Natural killer cell (primary cell): ENCODE measurements around the gene OPN1MW3. TPM values are rescaled to one million over a fixed set of nuclear protein-coding genes. Genes with fewer than 3 reads are reported as not detected.
A peak's percentile ranks its signal among the peaks of the same experiment; 100 is the strongest.
"Not testable (repeated sequence)": the region's sequence is repeated elsewhere in the genome, so short reads cannot be mapped to it uniquely, and the experiment has no call there.

ENCODE experiments used
- ATAC-seq, 3 donors: fragments of 150-1000 bp in 2 of 3; fragments of 200-7000 bp in 1 of 3; cut with Tn5 transposase; 1 replicate in 1 of 3; 2 replicates in 2 of 3; pipeline ENCODE4 v1.10.0; 2021; ENCODE audit warnings: mild to moderate bottlenecking in 2 of 3, moderate library complexity in 2 of 3
- DNase-seq, 2 donors: peaks; one replicate each; pipeline versions ENCODE4 v3.0.0 to v3.0.0-alpha.2; 2013 to 2021; ENCODE audit warnings: mixed read lengths in 1 of 2
- H3K27ac ChIP-seq: one replicate; pipeline ENCODE4 v1.5.1; 2013; ENCODE audit warnings: mild to moderate bottlenecking, low read length
- H3K27me3 ChIP-seq: one replicate; pipeline ENCODE4 v1.6.1; 2013; ENCODE audit warnings: low read length; ENCODE audit not compliant: control insufficient read depth, insufficient read depth
- H3K36me3 ChIP-seq: one replicate; pipeline ENCODE4 v1.6.1; 2013; ENCODE audit warnings: low read length; ENCODE audit not compliant: control insufficient read depth, insufficient read depth
- H3K4me1 ChIP-seq: one replicate; pipeline ENCODE4 v1.6.1; 2013; ENCODE audit warnings: low read length; ENCODE audit not compliant: control insufficient read depth, insufficient read depth
- H3K4me3 ChIP-seq: one replicate; pipeline ENCODE4 v1.5.1; 2013; ENCODE audit warnings: low read length
- H3K9me3 ChIP-seq: one replicate; pipeline ENCODE4 v1.6.1; 2013; ENCODE audit warnings: low read length; ENCODE audit not compliant: control insufficient read depth, insufficient read depth
- H3K27ac Mint-ChIP-seq, 2 donors: one replicate each; pipeline ENCODE4 v1.8.0; 2022; ENCODE audit warnings: mild to moderate bottlenecking in 2 of 2, mixed read lengths in 2 of 2, moderate library complexity in 1 of 2
- H3K27me3 Mint-ChIP-seq, 2 donors: one replicate each; pipeline ENCODE4 v1.8.0; 2022; ENCODE audit warnings: low read depth in 2 of 2, mixed read lengths in 2 of 2
- H3K36me3 Mint-ChIP-seq: one replicate; pipeline ENCODE4 v1.8.0; 2022; ENCODE audit warnings: mixed read lengths
- H3K4me1 Mint-ChIP-seq, 2 donors: one replicate each; pipeline ENCODE4 v1.8.0; 2022; ENCODE audit warnings: mixed read lengths in 2 of 2
- H3K4me3 Mint-ChIP-seq: one replicate; pipeline ENCODE4 v1.8.0; 2022; ENCODE audit warnings: mild to moderate bottlenecking, moderate library complexity, mixed read lengths
- H3K9me3 Mint-ChIP-seq, 2 donors: one replicate each; pipeline ENCODE4 v1.8.0; 2022; ENCODE audit warnings: mixed read lengths in 2 of 2
- WGBS: methylation state at CpG from one replicate; pipeline ENCODE4 v1.1.7; 2013; ENCODE audit warnings: missing lambda C conversion rate; ENCODE audit not compliant: insufficient coverage; 5-methylcytosine and 5-hydroxymethylcytosine counted together
- intact Hi-C: fragments of 100-400 bp; cut with micrococcal nuclease; formaldehyde crosslinking; loops from one replicate; pipeline ENCODE4 v1.14.2; 2022
- total RNA-seq, 4 donors: library from RNA; stranded (reverse); fragments of 120-200 nt in 1 of 4; gene quantifications; one replicate each; pipeline versions ENCODE4 v1.2.3 to v1.2.4, GENCODE V29; 2013 to 2022

The OPN1MW3 gene
- total RNA-seq, 3 donors from 2014 or later (not counting 1 experiment from before 2014, with no cell fraction given), result not detected

- not testable (repeated sequence) for H3K9me3 Mint-ChIP-seq, H3K4me3 Mint-ChIP-seq
- WGBS, result no CpG with 5 or more reads among the region's 16 CpGs
These were observed 23.8 kb upstream of the OPN1MW3 start for GRCh38 chrX:154233620-154234019.

GRCh38 chrX:154238939-154239559, 18.3 kb upstream of the OPN1MW3 start:
- H3K27ac ChIP-seq, H3K9me3 Mint-ChIP-seq, H3K4me3 ChIP-seq, H3K4me1 Mint-ChIP-seq, H3K36me3 Mint-ChIP-seq, H3K9me3 ChIP-seq, H3K27me3 ChIP-seq, DNase-seq, H3K4me3 Mint-ChIP-seq, ATAC-seq, H3K27me3 Mint-ChIP-seq, H3K27ac Mint-ChIP-seq, H3K36me3 ChIP-seq, intact Hi-C loops, H3K4me1 ChIP-seq: not testable (repeated sequence)
- no CpG with 5 or more reads among the region's 11 CpGs for WGBS

More at GRCh38 chrX:154233620-154234019, 23.8 kb upstream of the OPN1MW3 start:
- DNase-seq, H3K36me3 ChIP-seq, H3K27me3 Mint-ChIP-seq, H3K27ac ChIP-seq, H3K4me1 ChIP-seq, H3K27ac Mint-ChIP-seq, H3K9me3 ChIP-seq, H3K4me3 ChIP-seq, intact Hi-C loops, H3K4me1 Mint-ChIP-seq, H3K36me3 Mint-ChIP-seq, ATAC-seq, H3K27me3 ChIP-seq: not testable (repeated sequence)

- H3K27me3 Mint-ChIP-seq, H3K27me3 ChIP-seq, H3K9me3 Mint-ChIP-seq, H3K9me3 ChIP-seq, H3K4me1 ChIP-seq, H3K36me3 ChIP-seq, intact Hi-C loops, H3K36me3 Mint-ChIP-seq, H3K4me3 ChIP-seq, H3K4me1 Mint-ChIP-seq, H3K27ac ChIP-seq, ATAC-seq: not testable (repeated sequence)
- Mint-ChIP-seq H3K27ac (peak overlapping the region; percentile 10 to 14), H3K4me3 (peak overlapping the region; percentile 2)
- peak in 1 of 2 donors; percentile 12 for DNase-seq
- WGBS, result 93% methylated on average over 4 of the region's 8 CpGs
These were observed 17.3 kb upstream of the OPN1MW3 start for GRCh38 chrX:154239982-154240503.

GRCh38 chrX:154247377-154248045, 9.9 kb upstream of the OPN1MW3 start:
- H3K36me3 ChIP-seq, intact Hi-C loops, DNase-seq, H3K36me3 Mint-ChIP-seq, H3K4me3 ChIP-seq, H3K27me3 ChIP-seq, H3K9me3 Mint-ChIP-seq, H3K27me3 Mint-ChIP-seq, H3K4me1 ChIP-seq, H3K4me1 Mint-ChIP-seq, H3K27ac ChIP-seq, H3K9me3 ChIP-seq: not testable (repeated sequence)
- Mint-ChIP-seq H3K27ac (peak overlapping the region in 1 of 2 donors; percentile 65), H3K4me3 (peak overlapping the region; percentile 47)
- ATAC-seq, result peak; percentile 85 to 94 (median 89)
- WGBS, result no CpG with 5 or more reads among the region's 17 CpGs

GRCh38 chrX:154248076-154248475, 9.3 kb upstream of the OPN1MW3 start:
- H3K27me3 Mint-ChIP-seq, H3K4me1 ChIP-seq, H3K36me3 ChIP-seq, H3K9me3 ChIP-seq, H3K36me3 Mint-ChIP-seq, H3K9me3 Mint-ChIP-seq, H3K4me3 ChIP-seq, H3K27ac ChIP-seq, DNase-seq, intact Hi-C loops, H3K4me1 Mint-ChIP-seq, H3K4me3 Mint-ChIP-seq, H3K27me3 ChIP-seq: not testable (repeated sequence)
- no CpG with 5 or more reads among the region's 10 CpGs for WGBS
- H3K27ac Mint-ChIP-seq, result peak overlapping the region in 1 of 2 donors; percentile 65
- peak; percentile 6 to 52 (median 9) for ATAC-seq

- H3K4me1 Mint-ChIP-seq, H3K4me3 ChIP-seq, H3K4me1 ChIP-seq, H3K4me3 Mint-ChIP-seq, H3K27me3 ChIP-seq, ATAC-seq, intact Hi-C loops, H3K27ac Mint-ChIP-seq, H3K9me3 Mint-ChIP-seq, H3K27me3 Mint-ChIP-seq, H3K36me3 Mint-ChIP-seq, DNase-seq, H3K36me3 ChIP-seq, H3K9me3 ChIP-seq, H3K27ac ChIP-seq: not testable (repeated sequence)
- no CpG with 5 or more reads among the region's 10 CpGs for WGBS
These were observed 1.3 kb downstream of the OPN1MW3 start for GRCh38 chrX:154258711-154259110.

GRCh38 chrX:154263072-154263471, 5.7 kb downstream of the OPN1MW3 start:
- H3K27ac ChIP-seq, H3K9me3 Mint-ChIP-seq, H3K9me3 ChIP-seq, H3K27me3 Mint-ChIP-seq, ATAC-seq, H3K36me3 ChIP-seq, H3K4me3 ChIP-seq, intact Hi-C loops, H3K27me3 ChIP-seq, DNase-seq, H3K36me3 Mint-ChIP-seq, H3K4me3 Mint-ChIP-seq, H3K27ac Mint-ChIP-seq, H3K4me1 ChIP-seq, H3K4me1 Mint-ChIP-seq: not testable (repeated sequence)
- no CpG with 5 or more reads among the region's 6 CpGs for WGBS

- not testable (repeated sequence) for H3K4me3 Mint-ChIP-seq, H3K27ac Mint-ChIP-seq
These were observed 11.9 kb downstream of the OPN1MW3 start for GRCh38 chrX:154269245-154269644.

More at GRCh38 chrX:154269245-154269644, 11.9 kb downstream of the OPN1MW3 start:
- WGBS, result no CpG with 5 or more reads among the region's 3 CpGs
- H3K4me1 Mint-ChIP-seq, H3K36me3 Mint-ChIP-seq, H3K9me3 ChIP-seq, ATAC-seq, H3K4me3 ChIP-seq, H3K9me3 Mint-ChIP-seq, H3K27me3 ChIP-seq, H3K36me3 ChIP-seq, H3K27me3 Mint-ChIP-seq, intact Hi-C loops, H3K4me1 ChIP-seq, H3K27ac ChIP-seq, DNase-seq: not testable (repeated sequence)
